LNCaP clone FGC (cell line): ENCODE data around the gene RPLP2.

Experiments
- DNase-seq: peaks from one replicate; pipeline ENCODE4 v3.0.0-alpha.2; 2011; ENCODE audit warnings: low read depth
- H3K4me3 ChIP-seq: 2 replicates; pipeline ENCODE4 v1.5.1; 2011; ENCODE audit warnings: mild to moderate bottlenecking, low read depth, low read length, control low read depth
- CTCF ChIP-seq: IDR thresholded peaks from 2 replicates; pipeline ENCODE4 v1.5.1; 2012; ENCODE audit warnings: mild to moderate bottlenecking; ENCODE audit not compliant: control insufficient read depth, insufficient read depth; ENCODE audit errors: extremely low read depth

RPLP2 gene

GRCh38 chr11:764322-765024 lies 45.3 kb upstream of the RPLP2 start:
- H3K4me3 ChIP-seq = no peak overlapping the region
- no peak for TF ChIP-seq CTCF
- DNase-seq = no peak

GRCh38 chr11:765025-765801 lies 44.6 kb upstream of the RPLP2 start:
- no peak overlapping the region for H3K4me3 ChIP-seq
- DNase-seq = no peak
- TF ChIP-seq CTCF = peak; percentile 70

- no peak for DNase-seq
- no peak for TF ChIP-seq CTCF
- no peak overlapping the region for H3K4me3 ChIP-seq
These were observed 44.0 kb upstream of the RPLP2 start for GRCh38 chr11:765802-766091.

GRCh38 chr11:766106-766935 lies 43.4 kb upstream of the RPLP2 start:
- no peak for TF ChIP-seq CTCF
- no peak overlapping the region for H3K4me3 ChIP-seq
- DNase-seq = no peak

- no peak for DNase-seq
- H3K4me3 ChIP-seq = no peak overlapping the region
- no peak for TF ChIP-seq CTCF
These were observed 42.9 kb upstream of the RPLP2 start for GRCh38 chr11:766936-767210.

- no peak overlapping the region for H3K4me3 ChIP-seq
- DNase-seq = no peak
- no peak for TF ChIP-seq CTCF
These were observed 42.5 kb upstream of the RPLP2 start for GRCh38 chr11:767238-767637.
